GM21825 (cell line): ENCODE data around the gene DNAAF5.
"Not testable (repeated sequence)": the region's sequence is repeated elsewhere in the genome, so short reads cannot be mapped to it uniquely, and the experiment has no call there.

Experiments used
- ATAC-seq: cut with Tn5 transposase; IDR thresholded peaks from one replicate; pipeline ENCODE4 v1.9.1; 2021; ENCODE audit warnings: mild to moderate bottlenecking, moderate library complexity; ENCODE audit not compliant: unreplicated experiment

DNAAF5 gene

GRCh38 chr7:729140-730000 is 2.9 kb downstream of the DNAAF5 start:
- no peak for ATAC-seq

DNA sequence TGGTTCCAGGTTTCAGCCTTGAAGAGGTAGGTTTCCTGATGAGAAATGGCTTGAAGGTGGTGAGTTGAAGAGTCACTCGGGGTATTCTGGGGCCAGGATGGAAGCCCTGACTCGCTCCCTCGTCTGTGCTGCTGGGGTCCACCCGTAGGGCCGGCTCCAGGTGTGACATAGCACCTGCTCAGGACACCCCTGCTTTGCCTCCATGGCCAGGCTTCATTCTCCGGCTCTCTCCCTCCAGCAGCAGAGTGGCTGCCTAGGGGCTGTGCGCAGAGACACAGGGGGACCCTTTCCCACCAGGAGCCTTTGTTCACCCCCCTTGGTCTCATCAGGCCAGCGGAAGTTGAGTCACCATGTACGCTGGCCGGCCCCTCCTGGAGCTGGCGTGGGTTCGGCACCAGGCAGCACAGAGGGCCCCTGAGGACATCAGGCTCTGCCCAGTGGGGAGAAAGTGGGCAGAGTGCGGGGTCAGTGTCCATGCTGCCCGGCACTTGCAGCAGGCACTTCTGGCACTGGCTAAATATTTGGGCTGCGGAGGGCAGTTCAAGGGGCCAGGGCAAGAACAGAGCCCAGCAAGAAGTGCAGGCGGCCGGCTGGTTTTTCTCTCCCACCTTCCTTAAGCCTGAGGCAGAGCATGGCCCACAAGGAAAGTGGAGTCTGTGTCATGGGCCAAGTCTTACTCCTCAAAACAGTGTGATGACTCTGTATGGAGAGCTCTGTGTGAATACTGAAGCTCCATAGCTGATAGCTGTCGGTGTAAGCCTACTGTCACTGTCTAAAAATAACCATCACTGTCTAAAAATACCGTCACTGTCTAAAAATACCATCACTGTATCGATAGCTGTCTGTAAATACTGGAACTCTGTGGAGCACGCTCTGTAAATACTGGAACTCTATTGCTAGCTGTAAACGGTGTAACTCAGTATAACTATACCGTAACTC is 4.3 kb downstream of the DNAAF5 start:
- no peak for ATAC-seq

- ATAC-seq, result no peak
Measured at GRCh38 chr7:731440-732085, 5.1 kb downstream of the DNAAF5 start.

DNA sequence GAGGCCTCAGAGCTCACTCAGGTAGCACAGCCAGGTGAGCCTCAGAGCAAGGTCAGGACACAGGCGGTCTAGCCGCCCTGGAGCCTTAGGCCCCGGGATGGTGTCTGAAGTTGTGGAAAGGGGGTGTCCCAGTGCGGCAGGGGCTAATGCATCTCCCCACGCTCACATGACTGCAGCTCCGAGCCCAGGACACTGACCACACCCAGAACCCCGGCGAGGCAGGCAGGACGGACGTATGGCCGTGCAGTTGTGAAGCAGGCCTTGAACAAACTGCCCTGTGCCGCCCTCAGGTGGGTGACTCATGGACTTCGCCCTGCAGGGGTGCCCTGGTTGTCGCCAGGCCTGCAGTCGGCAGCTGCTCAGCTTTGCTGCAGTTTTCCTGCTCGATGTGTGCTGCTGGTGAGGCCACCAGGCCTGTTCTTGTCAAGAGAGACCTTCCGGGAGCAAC is 5.6 kb downstream of the DNAAF5 start:
- no peak for ATAC-seq

GRCh38 chr7:732556-732955 is 6.1 kb downstream of the DNAAF5 start:
- ATAC-seq, result no peak

DNA sequence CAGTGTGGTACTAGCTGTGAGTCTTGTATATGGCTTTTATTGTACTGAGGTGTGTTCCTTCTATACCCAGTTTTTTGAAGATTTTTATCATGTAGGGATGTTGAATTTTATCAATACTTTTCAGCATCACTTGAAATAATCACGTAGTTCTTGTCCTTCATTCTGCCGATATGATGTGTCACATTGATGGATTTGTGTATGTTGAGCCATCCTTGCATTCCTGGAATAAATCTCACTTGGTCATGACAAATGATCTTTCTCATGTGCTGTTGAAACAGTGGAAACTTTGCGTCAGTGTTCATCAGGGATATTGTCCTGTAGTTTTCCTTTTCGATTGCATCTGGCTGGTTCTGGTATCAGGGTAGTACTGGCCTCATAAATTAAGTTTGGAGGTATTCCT is 7.7 kb downstream of the DNAAF5 start:
- no peak for ATAC-seq

DNA sequence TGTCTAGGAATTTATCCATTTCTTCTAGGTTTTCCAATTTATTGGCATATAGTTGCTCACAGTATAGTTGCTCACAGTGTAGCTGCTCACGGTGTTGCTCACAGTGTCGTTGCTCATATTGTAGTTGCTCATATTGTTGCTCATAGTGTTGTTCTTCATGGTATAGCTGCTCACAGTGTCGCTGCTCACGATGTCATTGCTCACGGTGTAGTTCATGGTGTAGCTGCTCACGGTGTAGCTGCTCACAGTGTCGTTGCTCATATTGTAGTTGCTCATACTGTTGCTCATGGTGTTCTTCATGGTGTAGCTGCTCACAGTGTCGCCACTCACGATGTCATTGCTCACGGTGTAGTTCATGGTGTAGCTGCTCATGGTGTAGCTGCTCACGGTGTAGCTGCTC is 8.3 kb downstream of the DNAAF5 start:
- ATAC-seq, result no peak

DNA sequence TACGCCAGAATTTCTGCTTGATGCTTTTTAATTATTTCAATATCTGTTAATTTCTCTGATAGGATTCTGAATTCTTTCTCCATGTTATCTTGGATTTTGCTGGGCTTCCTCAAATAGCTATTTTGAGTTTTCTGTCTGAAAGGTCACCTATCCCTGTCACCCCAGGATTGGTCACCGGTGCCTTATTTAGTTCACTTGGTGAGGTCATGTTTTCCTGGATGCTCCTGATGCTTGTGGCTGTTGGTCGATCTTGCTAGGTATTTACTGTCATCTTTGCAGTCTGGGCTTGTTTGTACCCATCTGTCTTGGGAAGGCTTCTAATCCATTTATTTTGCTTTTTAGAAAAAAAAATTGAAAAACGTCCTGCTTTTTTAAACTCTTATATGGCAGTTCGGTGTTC is 11.7 kb downstream of the DNAAF5 start:
- no peak for ATAC-seq

DNA sequence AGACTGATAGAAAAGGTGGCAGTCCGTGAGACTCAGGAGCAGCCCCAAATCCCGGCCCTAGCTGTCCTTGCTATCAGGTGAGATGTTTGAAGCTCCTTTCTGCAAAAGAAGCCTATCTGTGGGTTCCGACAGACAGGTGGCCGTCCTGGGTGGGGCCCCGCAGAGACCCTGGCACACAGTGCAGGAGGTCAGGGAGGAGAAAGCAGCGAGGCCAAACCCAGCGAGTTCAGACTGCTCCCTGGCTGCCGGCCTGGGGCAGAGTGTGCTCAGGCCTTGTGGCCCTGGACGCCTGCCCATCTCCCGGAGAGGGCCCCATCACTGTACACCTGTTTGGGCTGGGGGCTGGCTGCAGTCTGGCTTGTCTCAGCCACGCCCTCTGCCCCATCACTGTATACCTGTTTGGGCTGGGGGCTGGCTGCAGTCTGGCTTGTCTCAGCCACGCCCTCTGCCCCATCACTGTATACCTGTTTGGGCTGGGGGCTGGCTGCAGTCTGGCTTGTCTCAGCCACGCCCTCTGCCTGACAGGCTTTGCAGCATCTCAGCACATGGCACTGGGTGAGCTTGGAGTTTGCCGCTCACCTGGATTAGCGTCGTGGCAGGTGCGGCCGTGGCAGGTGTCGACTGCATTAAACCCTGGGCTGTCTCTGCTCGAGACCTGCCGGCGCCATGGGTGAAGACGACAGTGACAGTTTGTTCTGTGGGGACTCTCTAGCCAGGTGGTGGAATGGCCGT is 12.4 kb downstream of the DNAAF5 start:
- ATAC-seq, result no peak

DNA sequence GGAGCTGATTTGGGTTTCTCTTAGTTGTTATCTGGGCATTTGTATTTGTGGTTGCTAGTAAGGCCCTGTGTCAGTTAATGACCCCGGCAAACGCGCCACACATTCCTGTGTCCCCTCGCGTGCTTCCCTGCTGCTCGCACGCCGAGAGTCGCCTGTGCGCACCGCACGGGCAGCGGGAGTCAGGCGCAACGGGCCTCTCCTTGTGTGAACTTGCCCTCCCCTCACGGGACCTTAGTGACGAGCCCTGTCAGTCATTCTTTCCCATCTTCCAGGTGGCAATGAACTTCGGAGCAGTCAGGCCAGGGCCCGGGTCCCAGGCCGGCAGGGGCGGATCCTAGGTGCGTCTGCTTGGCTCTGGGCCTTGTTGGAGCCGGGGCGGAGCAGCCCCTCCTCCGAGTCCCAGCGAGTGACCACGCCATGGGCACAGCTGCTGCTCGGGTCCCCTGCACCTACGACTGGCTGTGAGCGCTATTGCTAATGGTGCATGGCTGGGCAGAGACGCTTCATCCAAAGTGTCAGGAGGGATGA is 13.0 kb downstream of the DNAAF5 start:
- ATAC-seq, result no peak

- no peak for ATAC-seq
Measured at GRCh38 chr7:739983-740942, 13.8 kb downstream of the DNAAF5 start.

DNA sequence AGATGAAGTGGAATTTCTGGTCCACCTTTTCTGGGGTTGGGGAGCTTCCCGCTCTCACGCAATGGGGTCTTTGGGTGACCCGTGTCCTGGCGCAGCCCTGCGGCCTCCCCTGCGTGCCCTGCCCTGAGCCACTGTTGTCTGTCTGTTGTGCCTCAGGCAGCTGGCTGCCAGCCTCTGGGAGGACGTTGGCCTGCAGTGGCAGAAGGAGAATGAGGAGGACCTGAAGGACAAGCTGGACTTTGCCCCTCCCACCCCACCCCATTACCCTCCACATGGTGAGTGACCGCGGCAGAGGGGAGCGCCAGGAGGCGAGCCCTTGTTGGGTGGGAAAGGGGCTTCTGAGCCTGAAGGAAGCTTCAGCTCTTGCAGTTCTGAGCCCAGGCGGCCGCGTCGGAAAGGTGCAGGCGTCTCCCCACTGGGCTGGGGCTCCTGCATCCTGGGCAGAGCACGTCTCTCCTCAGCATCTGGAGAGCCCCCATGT is 14.7 kb downstream of the DNAAF5 start:
- no peak for ATAC-seq

- ATAC-seq, result no peak
Measured at GRCh38 chr7:741850-742249, 15.4 kb downstream of the DNAAF5 start.

DNA sequence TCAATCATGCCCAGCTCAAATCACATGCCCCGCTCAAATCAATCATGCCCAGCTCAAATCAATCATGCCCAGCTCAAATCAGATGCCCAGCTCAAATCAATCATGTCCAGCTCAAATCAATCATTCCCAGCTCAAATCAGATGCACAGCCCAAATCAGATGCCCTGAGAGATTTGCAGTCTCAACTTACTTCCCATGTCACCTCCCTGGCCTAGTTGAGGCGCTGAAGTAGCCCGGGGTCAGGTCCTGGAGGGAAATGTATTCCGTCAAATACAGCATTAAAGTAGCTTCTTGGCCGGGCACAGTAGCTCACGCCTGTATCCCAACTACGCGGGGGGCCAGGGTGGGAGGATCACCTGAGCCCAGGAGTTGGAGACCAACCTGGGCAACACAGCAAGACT is 16.3 kb downstream of the DNAAF5 start:
- no peak for ATAC-seq

- ATAC-seq, result not testable (repeated sequence)
Measured at GRCh38 chr7:743341-744127, 17.0 kb downstream of the DNAAF5 start.

DNA sequence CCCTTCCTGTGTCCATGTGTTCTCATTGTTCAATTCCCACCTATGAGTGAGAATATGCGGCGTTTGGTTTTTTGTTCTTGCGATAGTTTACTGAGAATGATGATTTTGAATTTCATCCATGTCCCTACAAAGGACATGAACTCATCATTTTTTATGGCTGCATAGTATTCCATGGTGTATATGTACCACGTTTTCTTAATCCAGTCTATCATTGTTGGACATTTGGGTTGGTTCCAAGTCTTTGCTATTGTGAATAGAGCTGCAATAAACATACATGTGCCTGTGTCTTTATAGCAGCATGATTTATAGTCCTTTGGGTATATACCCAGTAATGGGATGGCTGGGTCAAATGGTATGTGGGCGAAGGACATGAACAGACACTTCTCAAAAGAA is 17.6 kb downstream of the DNAAF5 start:
- ATAC-seq, result not testable (repeated sequence)

DNA sequence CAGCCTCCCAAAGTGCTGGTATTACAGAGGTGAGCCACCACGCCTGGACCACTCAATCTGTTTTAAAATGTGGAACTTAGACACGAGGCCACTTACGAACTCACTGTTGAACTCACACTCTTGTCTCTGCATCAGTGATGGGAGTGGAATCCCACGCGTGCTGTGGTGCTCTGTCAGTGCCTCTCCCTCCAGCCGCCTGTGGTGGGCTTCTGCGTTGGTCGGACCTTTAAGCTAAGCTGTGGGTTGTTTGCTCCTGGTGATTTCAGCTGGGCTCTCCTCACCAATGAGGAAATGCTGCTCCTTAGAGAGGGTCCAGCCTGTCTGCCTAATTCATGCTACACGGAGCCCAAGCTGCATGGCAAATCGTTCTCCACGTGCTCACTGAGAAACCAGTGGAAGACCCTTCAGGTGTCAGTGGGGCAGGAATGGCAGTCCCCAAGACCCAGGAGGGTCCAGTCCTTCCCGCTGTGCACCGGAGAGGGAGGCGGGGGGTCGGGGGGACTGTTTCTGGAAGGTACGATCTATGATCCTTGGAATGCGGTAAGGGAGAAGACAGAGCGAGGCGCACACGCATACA is 18.4 kb downstream of the DNAAF5 start:
- no peak for ATAC-seq
